Ishikawa (cell line): ENCODE data around the gene SELENOS.
A peak's percentile ranks its signal among the peaks of the same experiment; 100 is the strongest.

Source experiments
- CEBPB ChIP-seq: IDR thresholded peaks from 2 replicates; pipeline ENCODE4 v1.6.1; 2012
- CREB1 ChIP-seq: IDR thresholded peaks from 2 replicates; pipeline ENCODE4 v1.6.1; 2012; ENCODE audit warnings: low read depth
- EGR1 ChIP-seq: IDR thresholded peaks from 2 replicates; pipeline ENCODE4 v1.6.1; 2012
- EP300 ChIP-seq: IDR thresholded peaks from 2 replicates; pipeline ENCODE4 v1.6.1; 2012; ENCODE audit warnings: borderline replicate concordance
- FOXM1 ChIP-seq: IDR thresholded peaks from 2 replicates; pipeline ENCODE4 v1.6.1; 2012; ENCODE audit warnings: low read depth, borderline replicate concordance
- NFIC ChIP-seq: IDR thresholded peaks from 2 replicates; pipeline ENCODE4 v1.6.1; 2012
- RAD21 ChIP-seq: IDR thresholded peaks from 2 replicates; pipeline ENCODE4 v1.6.1; 2012; ENCODE audit warnings: low read depth
- TAF1 ChIP-seq: IDR thresholded peaks from 2 replicates; pipeline ENCODE4 v1.6.1; 2012; ENCODE audit warnings: low read depth, mild to moderate bottlenecking
- TCF12 ChIP-seq: IDR thresholded peaks from 2 replicates; pipeline ENCODE4 v1.6.1; 2012; ENCODE audit warnings: low read depth
- TEAD4 ChIP-seq: IDR thresholded peaks from 2 replicates; pipeline ENCODE4 v1.6.1; 2012
- USF1 ChIP-seq: IDR thresholded peaks from 2 replicates; pipeline ENCODE4 v1.6.1; 2012
- YY1 ChIP-seq: IDR thresholded peaks from 2 replicates; pipeline ENCODE4 v1.6.1; 2012; ENCODE audit warnings: low read depth
- ZBTB7A ChIP-seq: IDR thresholded peaks from 2 replicates; pipeline ENCODE4 v1.6.1; 2012; ENCODE audit warnings: low read depth
- TF ChIP-seq, protein P1 (sequence below): IDR thresholded peaks from 2 replicates; pipeline ENCODE4 v1.6.1; 2012; ENCODE audit warnings: low read depth, mild to moderate bottlenecking
- TF ChIP-seq, protein P2 (sequence below): IDR thresholded peaks from 2 replicates; pipeline ENCODE4 v1.6.1; 2012

Gene SELENOS

DNA sequence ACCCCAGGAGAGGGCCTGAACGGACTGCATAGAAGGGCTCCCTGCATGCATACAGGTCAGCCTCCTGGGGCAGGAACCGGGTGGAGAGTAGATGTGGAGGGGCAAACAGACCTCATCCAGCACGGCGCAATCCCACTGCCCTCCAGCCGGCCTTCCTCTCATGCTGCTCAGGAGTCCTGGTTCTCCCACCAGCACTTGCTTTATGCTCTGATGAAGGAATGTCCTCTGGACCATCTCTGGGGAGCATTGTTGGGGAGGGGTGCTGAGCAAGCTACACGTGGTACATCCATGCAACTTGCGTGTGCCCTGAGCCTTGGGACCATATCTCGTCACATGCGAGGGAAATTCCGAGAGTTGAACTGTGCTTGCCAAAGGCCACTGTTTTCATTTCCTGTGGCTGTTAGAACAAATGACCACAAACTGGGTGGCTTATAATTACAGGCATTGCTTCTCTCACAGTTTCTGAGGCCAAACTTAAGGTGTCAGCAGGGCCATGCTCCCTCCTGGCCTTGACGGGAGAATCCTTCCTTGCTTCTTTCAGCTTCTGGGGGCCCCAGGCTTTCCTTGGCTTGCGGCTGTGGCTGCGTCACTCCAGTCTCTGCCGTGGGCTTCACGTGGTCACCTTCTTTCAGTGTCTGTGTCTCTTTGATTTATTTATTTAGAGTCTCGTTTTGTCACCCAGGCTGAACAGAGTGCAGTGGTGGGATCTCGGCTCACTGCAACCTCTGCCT lies 12.2 kb downstream of the SELENOS start:
- TF ChIP-seq ZBTB7A (no peak), USF1 (no peak), TEAD4 (no peak), CEBPB (no peak), EGR1 (no peak), NFIC (no peak), CREB1 (no peak), EP300 (no peak), TCF12 (no peak), YY1 (no peak), RAD21 (no peak), FOXM1 (no peak)

GRCh38 chr15:101264011-101264410 lies 13.3 kb downstream of the SELENOS start:
- TF ChIP-seq TAF1 (no peak), YY1 (no peak), FOXM1 (no peak), ZBTB7A (no peak), NFIC (no peak), RAD21 (no peak), EGR1 (no peak), EP300 (no peak), TEAD4 (no peak), TCF12 (no peak), USF1 (no peak)
- TF ChIP-seq, protein P1, sequence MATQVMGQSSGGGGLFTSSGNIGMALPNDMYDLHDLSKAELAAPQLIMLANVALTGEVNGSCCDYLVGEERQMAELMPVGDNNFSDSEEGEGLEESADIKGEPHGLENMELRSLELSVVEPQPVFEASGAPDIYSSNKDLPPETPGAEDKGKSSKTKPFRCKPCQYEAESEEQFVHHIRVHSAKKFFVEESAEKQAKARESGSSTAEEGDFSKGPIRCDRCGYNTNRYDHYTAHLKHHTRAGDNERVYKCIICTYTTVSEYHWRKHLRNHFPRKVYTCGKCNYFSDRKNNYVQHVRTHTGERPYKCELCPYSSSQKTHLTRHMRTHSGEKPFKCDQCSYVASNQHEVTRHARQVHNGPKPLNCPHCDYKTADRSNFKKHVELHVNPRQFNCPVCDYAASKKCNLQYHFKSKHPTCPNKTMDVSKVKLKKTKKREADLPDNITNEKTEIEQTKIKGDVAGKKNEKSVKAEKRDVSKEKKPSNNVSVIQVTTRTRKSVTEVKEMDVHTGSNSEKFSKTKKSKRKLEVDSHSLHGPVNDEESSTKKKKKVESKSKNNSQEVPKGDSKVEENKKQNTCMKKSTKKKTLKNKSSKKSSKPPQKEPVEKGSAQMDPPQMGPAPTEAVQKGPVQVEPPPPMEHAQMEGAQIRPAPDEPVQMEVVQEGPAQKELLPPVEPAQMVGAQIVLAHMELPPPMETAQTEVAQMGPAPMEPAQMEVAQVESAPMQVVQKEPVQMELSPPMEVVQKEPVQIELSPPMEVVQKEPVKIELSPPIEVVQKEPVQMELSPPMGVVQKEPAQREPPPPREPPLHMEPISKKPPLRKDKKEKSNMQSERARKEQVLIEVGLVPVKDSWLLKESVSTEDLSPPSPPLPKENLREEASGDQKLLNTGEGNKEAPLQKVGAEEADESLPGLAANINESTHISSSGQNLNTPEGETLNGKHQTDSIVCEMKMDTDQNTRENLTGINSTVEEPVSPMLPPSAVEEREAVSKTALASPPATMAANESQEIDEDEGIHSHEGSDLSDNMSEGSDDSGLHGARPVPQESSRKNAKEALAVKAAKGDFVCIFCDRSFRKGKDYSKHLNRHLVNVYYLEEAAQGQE, result no peak

DNA sequence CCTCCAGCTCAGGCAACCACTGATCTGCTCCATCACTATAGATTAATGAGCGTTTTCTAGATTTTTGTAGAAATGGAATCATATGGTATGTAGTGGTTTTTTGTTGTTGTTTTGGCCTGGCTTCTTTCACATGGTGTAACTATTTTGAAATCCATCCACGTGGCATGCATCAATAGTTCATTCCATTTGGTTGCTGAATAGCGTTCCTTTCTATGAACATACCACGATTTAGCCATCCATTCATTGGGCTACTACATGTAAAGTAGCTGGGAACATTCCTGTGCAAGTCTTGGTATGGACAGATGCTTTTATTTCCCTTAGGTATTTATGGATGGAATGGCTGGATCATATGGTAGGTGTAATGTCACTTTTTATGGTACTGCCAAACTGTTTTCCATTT lies 14.7 kb downstream of the SELENOS start:
- TF ChIP-seq, protein P2, sequence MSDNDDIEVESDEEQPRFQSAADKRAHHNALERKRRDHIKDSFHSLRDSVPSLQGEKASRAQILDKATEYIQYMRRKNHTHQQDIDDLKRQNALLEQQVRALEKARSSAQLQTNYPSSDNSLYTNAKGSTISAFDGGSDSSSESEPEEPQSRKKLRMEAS, result no peak
- TF ChIP-seq ZBTB7A (no peak), TEAD4 (no peak), YY1 (no peak), EGR1 (no peak), TAF1 (no peak), CEBPB (no peak), NFIC (no peak), TCF12 (no peak), CREB1 (no peak), FOXM1 (no peak), RAD21 (no peak), EP300 (no peak), USF1 (no peak)
- TF ChIP-seq, protein P1, result no peak

GRCh38 chr15:101258238-101259144 lies 18.8 kb downstream of the SELENOS start:
- TF ChIP-seq RAD21 (peak; percentile 98), CREB1 (no peak)

- TF ChIP-seq EGR1, result no peak
- TF ChIP-seq RAD21, result peak; percentile 3; the same call in 1 of the 2 replicates
Measured at GRCh38 chr15:101256757-101257156, 20.5 kb downstream of the SELENOS start.
